ENCODE data around the gene ADAM30.
"Not testable (repeated sequence)": the region's sequence is repeated elsewhere in the genome, so short reads cannot be mapped to it uniquely, and the experiment has no call there.

ADAM30 gene

GRCh38 chr1:119873135-119874015 lies 22.9 kb downstream of the ADAM30 start:
- no peak for FAIRE-seq

- no peak for FAIRE-seq
These were observed 24.4 kb downstream of the ADAM30 start for GRCh38 chr1:119871881-119872280.

- FAIRE-seq, result no peak
These were observed 25.3 kb downstream of the ADAM30 start for GRCh38 chr1:119870917-119871596.

- FAIRE-seq, result no peak
These were observed 26.3 kb downstream of the ADAM30 start for GRCh38 chr1:119869995-119870394.

- no peak for FAIRE-seq
These were observed 28.1 kb downstream of the ADAM30 start for GRCh38 chr1:119868176-119868575.

- no peak for FAIRE-seq
These were observed 29.9 kb downstream of the ADAM30 start for GRCh38 chr1:119866451-119866850.

- FAIRE-seq, result no peak
These were observed 30.7 kb downstream of the ADAM30 start for GRCh38 chr1:119865627-119866026.

- no peak for FAIRE-seq
These were observed 34.0 kb downstream of the ADAM30 start for GRCh38 chr1:119862276-119862675.

GRCh38 chr1:119861547-119861946 lies 34.8 kb downstream of the ADAM30 start:
- no peak for FAIRE-seq

- no peak for FAIRE-seq
These were observed 36.7 kb downstream of the ADAM30 start for GRCh38 chr1:119859647-119860046.

- FAIRE-seq, result not testable (repeated sequence)
These were observed 37.6 kb downstream of the ADAM30 start for GRCh38 chr1:119858556-119859214.

- FAIRE-seq, result no peak
These were observed 38.2 kb downstream of the ADAM30 start for GRCh38 chr1:119858126-119858525.

GRCh38 chr1:119853155-119853554 lies 43.2 kb downstream of the ADAM30 start:
- no peak for FAIRE-seq

GRCh38 chr1:119844206-119844605 lies 52.1 kb downstream of the ADAM30 start:
- FAIRE-seq, result not testable (repeated sequence)

Data from A204.1 (cell line).